DND-41 (cell line): Measurements from ENCODE around the gene EIF4EBP3.

Experiments
- ATAC-seq: fragments of 200-7000 bp; cut with Tn5 transposase; 3 replicates; pipeline ENCODE4 v1.9.1; 2021; ENCODE audit warnings: low read depth; ENCODE audit not compliant: insufficient read depth
- DNase-seq: peaks from one replicate; pipeline ENCODE4 v3.0.0-alpha.2; 2020
- H2AFZ ChIP-seq: 2 replicates; pipeline ENCODE4 v1.6.0; 2012; ENCODE audit warnings: low read depth, low read length
- H3K27ac ChIP-seq: 2 replicates; pipeline ENCODE4 v1.5.1; 2012; ENCODE audit warnings: low read length, inconsistent platforms
- H3K27me3 ChIP-seq: fragments of 200-600 bp; sonication (generic); 2 replicates; pipeline ENCODE4 v1.6.0; 2012; ENCODE audit warnings: low read length, mild to moderate bottlenecking, inconsistent platforms; ENCODE audit not compliant: insufficient read depth, poor library complexity
- H3K36me3 ChIP-seq: 2 replicates; pipeline ENCODE4 v1.5.1; 2012; ENCODE audit warnings: low read length, inconsistent platforms; ENCODE audit not compliant: insufficient read depth
- H3K4me1 ChIP-seq: 2 replicates; pipeline ENCODE4 v1.5.1; 2012; ENCODE audit warnings: mild to moderate bottlenecking, low read length; ENCODE audit not compliant: insufficient read depth
- H3K4me2 ChIP-seq: 2 replicates; pipeline ENCODE4 v1.6.0; 2012; ENCODE audit warnings: mild to moderate bottlenecking, moderate library complexity, low read length, inconsistent platforms; ENCODE audit not compliant: insufficient read depth
- H3K4me3 ChIP-seq, 2 experiments: fragments of 200-600 bp in 1 of 2; shearing (Covaris generic) in 1 of 2; 2 replicates each; pipeline ENCODE4 v1.5.1; 2012 to 2016; ENCODE audit warnings: inconsistent platforms in 2 of 2, low read length in 2 of 2, mild to moderate bottlenecking in 2 of 2, low read depth in 1 of 2, moderate library complexity in 1 of 2
- H3K79me2 ChIP-seq: 2 replicates; pipeline ENCODE4 v1.6.0; 2012; ENCODE audit warnings: low read length, inconsistent platforms; ENCODE audit not compliant: insufficient read depth
- H3K9ac ChIP-seq: 2 replicates; pipeline ENCODE4 v1.6.0; 2012; ENCODE audit warnings: low read depth, mild to moderate bottlenecking, inconsistent platforms, low read length, moderate library complexity
- H3K9me3 ChIP-seq: 2 replicates; pipeline ENCODE4 v1.5.1; 2012; ENCODE audit warnings: low read length, moderate library complexity, mild to moderate bottlenecking, inconsistent platforms; ENCODE audit not compliant: insufficient read depth, severe bottlenecking
- H4K20me1 ChIP-seq: 2 replicates; pipeline ENCODE4 v1.6.0; 2012; ENCODE audit warnings: low read length; ENCODE audit not compliant: insufficient read depth
- EZH2 ChIP-seq: IDR thresholded peaks from 3 replicates; pipeline ENCODE4 v1.6.1; 2012; ENCODE audit warnings: borderline replicate concordance, low read depth, mild to moderate bottlenecking, moderate library complexity, low read length, inconsistent platforms; ENCODE audit not compliant: severe bottlenecking
- TF ChIP-seq, protein P1 (sequence below): IDR thresholded peaks from 2 replicates; pipeline ENCODE4 v1.5.1; 2012; ENCODE audit warnings: borderline replicate concordance, low read length, moderate library complexity, mild to moderate bottlenecking; ENCODE audit not compliant: poor library complexity, severe bottlenecking; ENCODE audit errors: extremely low read depth

Gene EIF4EBP3

DNA sequence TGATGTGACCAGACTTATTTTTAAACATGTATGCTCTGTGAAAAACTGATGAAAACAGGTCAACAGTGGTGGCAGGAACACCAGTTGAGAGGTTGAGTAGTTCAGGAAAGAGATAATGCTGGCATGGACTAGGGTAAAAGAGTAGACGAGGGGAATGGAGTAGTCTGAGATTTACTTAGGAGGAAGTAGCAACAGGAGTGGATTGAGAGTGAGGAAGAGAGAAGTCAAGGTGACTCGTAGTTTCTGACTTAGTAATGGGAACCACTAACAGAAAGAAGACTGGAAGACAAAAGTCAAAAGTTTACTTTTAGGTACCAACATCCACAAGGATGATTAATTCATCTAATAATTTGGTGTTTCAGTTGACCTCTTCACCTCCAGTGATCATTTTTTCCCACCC is 6.2 kb downstream of the EIF4EBP3 start:
- no peak for TF ChIP-seq EZH2
- TF ChIP-seq, protein P1, sequence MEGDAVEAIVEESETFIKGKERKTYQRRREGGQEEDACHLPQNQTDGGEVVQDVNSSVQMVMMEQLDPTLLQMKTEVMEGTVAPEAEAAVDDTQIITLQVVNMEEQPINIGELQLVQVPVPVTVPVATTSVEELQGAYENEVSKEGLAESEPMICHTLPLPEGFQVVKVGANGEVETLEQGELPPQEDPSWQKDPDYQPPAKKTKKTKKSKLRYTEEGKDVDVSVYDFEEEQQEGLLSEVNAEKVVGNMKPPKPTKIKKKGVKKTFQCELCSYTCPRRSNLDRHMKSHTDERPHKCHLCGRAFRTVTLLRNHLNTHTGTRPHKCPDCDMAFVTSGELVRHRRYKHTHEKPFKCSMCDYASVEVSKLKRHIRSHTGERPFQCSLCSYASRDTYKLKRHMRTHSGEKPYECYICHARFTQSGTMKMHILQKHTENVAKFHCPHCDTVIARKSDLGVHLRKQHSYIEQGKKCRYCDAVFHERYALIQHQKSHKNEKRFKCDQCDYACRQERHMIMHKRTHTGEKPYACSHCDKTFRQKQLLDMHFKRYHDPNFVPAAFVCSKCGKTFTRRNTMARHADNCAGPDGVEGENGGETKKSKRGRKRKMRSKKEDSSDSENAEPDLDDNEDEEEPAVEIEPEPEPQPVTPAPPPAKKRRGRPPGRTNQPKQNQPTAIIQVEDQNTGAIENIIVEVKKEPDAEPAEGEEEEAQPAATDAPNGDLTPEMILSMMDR: no peak
- H3K9ac ChIP-seq: no peak overlapping the region
- H3K4me1 ChIP-seq: peaks cover 55% of the 10 kb centered on the region
- peak overlapping the region; percentile 40; the same call in 1 of the 2 replicates for H3K27ac ChIP-seq
- H3K9me3 ChIP-seq: no peaks in the 10 kb centered on the region
- no peak for ATAC-seq
- peaks cover 58% of the 10 kb centered on the region for H3K79me2 ChIP-seq
- 0 out of 2 replicates have a peak overlapping the region, but pooled peaks have one; percentile 47 for H3K4me2 ChIP-seq
- H3K4me3 ChIP-seq: no peak overlapping the region
- no peak overlapping the region for H2AFZ ChIP-seq
- H3K36me3 ChIP-seq: peaks cover 70% of the 10 kb centered on the region
- no peaks in the 10 kb centered on the region for H3K27me3 ChIP-seq
- no peak for DNase-seq
- H4K20me1 ChIP-seq: peaks cover 8% of the 10 kb centered on the region; the same call in 1 of the 2 replicates

DNA sequence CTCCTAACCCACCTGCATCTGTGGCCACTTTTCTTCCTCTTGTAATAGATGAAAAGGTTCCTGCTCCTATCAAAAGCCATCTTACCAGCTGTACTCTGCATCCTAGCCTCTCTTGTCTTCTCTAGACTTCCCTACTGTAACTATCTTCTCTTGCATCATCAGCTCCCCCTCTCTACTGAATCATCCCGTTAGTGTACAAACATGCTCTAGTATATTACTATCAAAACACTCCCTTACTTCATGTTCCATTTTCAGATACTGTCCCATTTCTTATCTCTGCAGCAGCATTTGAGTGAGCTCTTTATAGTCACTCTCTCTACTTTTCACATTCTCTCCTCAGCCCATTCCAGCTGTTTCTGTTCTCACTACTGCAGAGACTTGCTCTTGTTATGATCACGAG is 7.0 kb downstream of the EIF4EBP3 start:
- Histone ChIP-seq H3K9me3 (no peaks in the 10 kb centered on the region), H3K9ac (no peak overlapping the region; the same call in 1 of the 2 replicates), H3K36me3 (peaks cover 62% of the 10 kb centered on the region), H3K27me3 (no peaks in the 10 kb centered on the region), H3K27ac (peak overlapping the region; percentile 52; the same call in 1 of the 2 replicates), H3K4me3 (no peak overlapping the region), H3K79me2 (peaks cover 58% of the 10 kb centered on the region), H4K20me1 (peaks cover 8% of the 10 kb centered on the region; the same call in 1 of the 2 replicates), H3K4me1 (peaks cover 47% of the 10 kb centered on the region), H3K4me2 (peak overlapping the region; percentile 47; the same call in 1 of the 2 replicates), H2AFZ (no peak overlapping the region)
- ATAC-seq (no peak), DNase-seq (no peak)
- TF ChIP-seq, protein P1: no peak
- TF ChIP-seq EZH2: no peak

GRCh38 chr5:140555747-140556312 is 8.4 kb downstream of the EIF4EBP3 start:
- DNase-seq (no peak), ATAC-seq (no peak)
- Histone ChIP-seq H4K20me1 (0 out of 2 replicates have a peak, but pooled peaks cover 2% of the 10 kb centered on the region), H3K79me2 (peaks cover 55% of the 10 kb centered on the region), H3K9me3 (no peaks in the 10 kb centered on the region), H3K4me3 (peak overlapping the region; percentile 84 to 93; a peak in 3 of 4 replicates), H3K9ac (peak overlapping the region; percentile 96), H3K27me3 (no peaks in the 10 kb centered on the region), H3K4me2 (peak overlapping the region; percentile 68), H2AFZ (no peak overlapping the region), H3K4me1 (peaks cover 42% of the 10 kb centered on the region), H3K27ac (peak overlapping the region; percentile 98), H3K36me3 (peaks cover 53% of the 10 kb centered on the region)
- no peak for TF ChIP-seq EZH2
- TF ChIP-seq, protein P1: no peak
